H9 (cell line): ENCODE data around the gene R3HDM4. TPM values are rescaled to one million over a fixed set of nuclear protein-coding genes. Genes with fewer than 3 reads are reported as not detected.

Experiments
- DNase-seq: peaks from one replicate; pipeline ENCODE4 v3.0.0-alpha.2; 2017
- H2AFZ ChIP-seq: one replicate; pipeline ENCODE4 v1.6.1; 2013; ENCODE audit warnings: mild to moderate bottlenecking, low read length, control low read depth, moderate library complexity
- H2AK5ac ChIP-seq: 2 replicates; pipeline ENCODE4 v1.6.1; 2013; ENCODE audit warnings: low read length, control low read depth, mixed read lengths; ENCODE audit not compliant: insufficient read length
- H2BK120ac ChIP-seq: one replicate; pipeline ENCODE4 v1.6.1; 2013; ENCODE audit warnings: low read depth, mild to moderate bottlenecking, low read length, control low read depth, inconsistent platforms; ENCODE audit not compliant: poor library complexity, severe bottlenecking
- H2BK12ac ChIP-seq: 2 replicates; pipeline ENCODE4 v1.6.1; 2013; ENCODE audit warnings: low read length, control low read depth, mixed read lengths, low read depth; ENCODE audit not compliant: insufficient read length
- H2BK15ac ChIP-seq: 2 replicates; pipeline ENCODE4 v1.6.1; 2013; ENCODE audit warnings: low read depth, low read length, control low read depth
- H2BK20ac ChIP-seq: one replicate; pipeline ENCODE4 v1.6.1; 2013; ENCODE audit warnings: low read depth, mild to moderate bottlenecking, low read length, control low read depth, inconsistent platforms; ENCODE audit not compliant: poor library complexity, severe bottlenecking
- H2BK5ac ChIP-seq: 2 replicates; pipeline ENCODE4 v1.6.1; 2013; ENCODE audit warnings: low read length, control low read depth, mixed read lengths; ENCODE audit not compliant: insufficient read length
- H3K14ac ChIP-seq: 2 replicates; pipeline ENCODE4 v1.6.1; 2013; ENCODE audit warnings: low read length, control low read depth; ENCODE audit not compliant: insufficient read depth
- H3K18ac ChIP-seq: 2 replicates; pipeline ENCODE4 v1.6.1; 2013; ENCODE audit warnings: low read depth, mild to moderate bottlenecking, mixed read lengths, low read length, control low read depth; ENCODE audit not compliant: insufficient read length
- H3K23ac ChIP-seq: 2 replicates; pipeline ENCODE4 v1.6.1; 2013; ENCODE audit warnings: low read length, control low read depth, mixed read lengths, low read depth; ENCODE audit not compliant: insufficient read length
- H3K23me2 ChIP-seq: 2 replicates; pipeline ENCODE4 v1.6.1; 2013; ENCODE audit warnings: low read depth, mild to moderate bottlenecking, mixed read lengths, low read length, control low read depth; ENCODE audit not compliant: insufficient read length, poor library complexity, severe bottlenecking
- H3K27ac ChIP-seq: 2 replicates; pipeline ENCODE4 v1.5.1; 2013; ENCODE audit warnings: low read length, control low read depth, mixed read lengths, low read depth; ENCODE audit not compliant: insufficient read length
- H3K27me3 ChIP-seq: 2 replicates; pipeline ENCODE4 v1.6.1; 2013; ENCODE audit warnings: low read length, control low read depth, inconsistent platforms; ENCODE audit not compliant: insufficient read depth
- H3K4ac ChIP-seq: 2 replicates; pipeline ENCODE4 v1.6.1; 2013; ENCODE audit warnings: low read depth, mild to moderate bottlenecking, control low read depth, inconsistent platforms, low read length, moderate library complexity
- H3K4me1 ChIP-seq: 2 replicates; pipeline ENCODE4 v1.6.1; 2013; ENCODE audit warnings: low read length, control low read depth, inconsistent platforms; ENCODE audit not compliant: insufficient read depth
- H3K4me2 ChIP-seq: 2 replicates; pipeline ENCODE4 v1.6.1; 2013; ENCODE audit warnings: low read length, control low read depth, mixed read lengths; ENCODE audit not compliant: insufficient read length, insufficient read depth
- H3K56ac ChIP-seq: 2 replicates; pipeline ENCODE4 v1.6.1; 2013; ENCODE audit warnings: low read depth, mild to moderate bottlenecking, mixed read lengths, low read length, control low read depth; ENCODE audit not compliant: insufficient read length
- H3K79me1 ChIP-seq: 2 replicates; pipeline ENCODE4 v1.6.1; 2013; ENCODE audit warnings: low read depth, mild to moderate bottlenecking, moderate library complexity, low read length, control low read depth, inconsistent platforms; ENCODE audit not compliant: insufficient read depth, poor library complexity, severe bottlenecking
- H3K79me2 ChIP-seq: 2 replicates; pipeline ENCODE4 v1.6.1; 2013; ENCODE audit warnings: low read length, control low read depth, inconsistent platforms; ENCODE audit not compliant: insufficient read depth
- H3K9ac ChIP-seq: 2 replicates; pipeline ENCODE4 v1.6.1; 2013; ENCODE audit warnings: low read length, control low read depth, mixed read lengths; ENCODE audit not compliant: insufficient read length; ENCODE audit errors: extremely low read depth
- H3K9me3 ChIP-seq: one replicate; pipeline ENCODE4 v1.6.1; 2013; ENCODE audit warnings: low read depth, low read length, inconsistent platforms; ENCODE audit not compliant: control insufficient read depth
- H3T11ph ChIP-seq: one replicate; pipeline ENCODE4 v1.6.1; 2013; ENCODE audit warnings: mild to moderate bottlenecking, low read length, control low read depth, inconsistent platforms
- H4K20me1 ChIP-seq: one replicate; pipeline ENCODE4 v1.6.1; 2013; ENCODE audit not compliant: control insufficient read depth, insufficient read length, insufficient read depth
- H4K5ac ChIP-seq: 2 replicates; pipeline ENCODE4 v1.6.1; 2013; ENCODE audit warnings: low read depth, mild to moderate bottlenecking, mixed read lengths, low read length, control low read depth; ENCODE audit not compliant: insufficient read length
- H4K8ac ChIP-seq: replicated peaks from 2 replicates; pipeline ENCODE4 v1.6.1; 2013; ENCODE audit warnings: low read length, control low read depth, mixed read lengths, low read depth; ENCODE audit not compliant: insufficient read length
- H4K91ac ChIP-seq: 2 replicates; pipeline ENCODE4 v1.6.1; 2013; ENCODE audit warnings: low read depth, mild to moderate bottlenecking, moderate library complexity, mixed read lengths, low read length, control low read depth; ENCODE audit not compliant: insufficient read length
- H3K27ac Mint-ChIP-seq, 3 experiments: 2 replicates in 2 of 3; 3 replicates in 1 of 3; pipeline ENCODE4 v1.8.0; 2020 to 2021; ENCODE audit warnings: mixed read lengths in 3 of 3, mild to moderate bottlenecking in 1 of 3, moderate library complexity in 1 of 3
- H3K27me3 Mint-ChIP-seq: 2 replicates; pipeline ENCODE4 v1.8.0; 2021; ENCODE audit warnings: low read depth, mild to moderate bottlenecking, moderate library complexity, mixed read lengths
- H3K36me3 Mint-ChIP-seq, 3 experiments: 2 replicates in 2 of 3; 3 replicates in 1 of 3; pipeline ENCODE4 v1.8.0; 2020 to 2021; ENCODE audit warnings: low read depth in 3 of 3, mixed read lengths in 3 of 3; ENCODE audit not compliant: insufficient read depth in 1 of 3
- H3K4me1 Mint-ChIP-seq, 2 experiments: 2 replicates each; pipeline ENCODE4 v1.8.0; 2020; ENCODE audit warnings: mixed read lengths in 2 of 2
- H3K4me3 Mint-ChIP-seq, 2 experiments: 2 replicates in 1 of 2; 3 replicates in 1 of 2; pipeline ENCODE4 v1.8.0; 2020 to 2021; ENCODE audit warnings: mild to moderate bottlenecking in 2 of 2, mixed read lengths in 2 of 2, moderate library complexity in 1 of 2
- H3K9me3 Mint-ChIP-seq, 2 experiments: 2 replicates in 1 of 2; 3 replicates in 1 of 2; pipeline ENCODE4 v1.8.0; 2020; ENCODE audit warnings: mild to moderate bottlenecking in 2 of 2, mixed read lengths in 2 of 2, moderate library complexity in 1 of 2
- WGBS: extraction: QIAGEN DNeasy Blood & Tissue Kit; methylation state at CpG from one replicate; pipeline ENCODE4 v1.1.7; 2013; ENCODE audit warnings: missing lambda C conversion rate, low lambda C conversion rate, mixed read lengths; ENCODE audit not compliant: insufficient read length; ENCODE audit errors: extremely low coverage; 5-methylcytosine and 5-hydroxymethylcytosine counted together
- total RNA-seq: library from RNA; stranded (reverse); gene quantifications from 2 replicates; pipeline ENCODE4 v1.2.1, GENCODE V29; 2021
- TF ChIP-seq, protein P1 (sequence below): fragments of 200-600 bp; sonication (generic); conservative IDR thresholded peaks from 3 replicates; pipeline ENCODE4 v1.8.0; 2021; ENCODE audit warnings: antibody characterized with exemption, mild to moderate bottlenecking

The R3HDM4 gene
- total RNA-seq, 1 experiment from 2014 or later: 66.4 TPM

- H3K27ac ChIP-seq: no peak overlapping the region
Measured at GRCh38 chr19:901216-902092, 11.6 kb downstream of the R3HDM4 start.

More at GRCh38 chr19:901216-902092, 11.6 kb downstream of the R3HDM4 start:
- H2BK12ac ChIP-seq: no peak overlapping the region
- no peak overlapping the region for H4K91ac ChIP-seq
- H3K56ac ChIP-seq: no peak overlapping the region
- no peak overlapping the region for H2AFZ ChIP-seq
- H3K27me3 ChIP-seq: no peaks in the 10 kb centered on the region
- H3K4me3 Mint-ChIP-seq: peak overlapping the region in 1 of 2 experiments; percentile 42; a peak in 1 of 5 replicates
- no peak overlapping the region for H4K8ac ChIP-seq
- H3K9me3 Mint-ChIP-seq: no peaks in the 10 kb centered on the region
- no peak overlapping the region for H3K23ac ChIP-seq
- no CpG with 5 or more reads among the region's 27 CpGs for WGBS
- no peak overlapping the region for H3T11ph ChIP-seq
- H3K4me2 ChIP-seq: no peak overlapping the region
- H3K9ac ChIP-seq: no peak overlapping the region
- peaks cover 3% of the 10 kb centered on the region; the same call in 1 of the 2 replicates for H3K79me2 ChIP-seq
- no peak overlapping the region for H2BK15ac ChIP-seq
- no peak overlapping the region for H3K14ac ChIP-seq
- H2BK20ac ChIP-seq: no peak overlapping the region
- H3K27me3 Mint-ChIP-seq: no peaks in the 10 kb centered on the region; the same call in 1 of the 2 replicates
- H2BK120ac ChIP-seq: no peak overlapping the region
- peaks cover 6% of the 10 kb centered on the region for H3K79me1 ChIP-seq
- TF ChIP-seq, protein P1, sequence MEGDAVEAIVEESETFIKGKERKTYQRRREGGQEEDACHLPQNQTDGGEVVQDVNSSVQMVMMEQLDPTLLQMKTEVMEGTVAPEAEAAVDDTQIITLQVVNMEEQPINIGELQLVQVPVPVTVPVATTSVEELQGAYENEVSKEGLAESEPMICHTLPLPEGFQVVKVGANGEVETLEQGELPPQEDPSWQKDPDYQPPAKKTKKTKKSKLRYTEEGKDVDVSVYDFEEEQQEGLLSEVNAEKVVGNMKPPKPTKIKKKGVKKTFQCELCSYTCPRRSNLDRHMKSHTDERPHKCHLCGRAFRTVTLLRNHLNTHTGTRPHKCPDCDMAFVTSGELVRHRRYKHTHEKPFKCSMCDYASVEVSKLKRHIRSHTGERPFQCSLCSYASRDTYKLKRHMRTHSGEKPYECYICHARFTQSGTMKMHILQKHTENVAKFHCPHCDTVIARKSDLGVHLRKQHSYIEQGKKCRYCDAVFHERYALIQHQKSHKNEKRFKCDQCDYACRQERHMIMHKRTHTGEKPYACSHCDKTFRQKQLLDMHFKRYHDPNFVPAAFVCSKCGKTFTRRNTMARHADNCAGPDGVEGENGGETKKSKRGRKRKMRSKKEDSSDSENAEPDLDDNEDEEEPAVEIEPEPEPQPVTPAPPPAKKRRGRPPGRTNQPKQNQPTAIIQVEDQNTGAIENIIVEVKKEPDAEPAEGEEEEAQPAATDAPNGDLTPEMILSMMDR: no peak
- H3K4me1 ChIP-seq: no peaks in the 10 kb centered on the region; the same call in 1 of the 2 replicates
- H3K4me1 Mint-ChIP-seq: peaks cover 0 to 29% of the 10 kb centered on the region in 2 experiments; a peak in 2 of 4 replicates
- no peaks in the 10 kb centered on the region for H3K9me3 ChIP-seq
- no peak overlapping the region for H3K18ac ChIP-seq
- no peak overlapping the region for H2BK5ac ChIP-seq
- H3K4ac ChIP-seq: no peak overlapping the region
- H4K5ac ChIP-seq: no peak overlapping the region
- peaks cover 2 to 26% (median 26%) of the 10 kb centered on the region in 3 experiments; a peak in 5 of 7 replicates for H3K36me3 Mint-ChIP-seq
- H2AK5ac ChIP-seq: no peak overlapping the region
- H3K27ac Mint-ChIP-seq: 0 out of 7 replicates have a peak overlapping the region, but pooled peaks of 1 of the 3 experiments have one; percentile 66
- no peak for DNase-seq
- no peaks in the 10 kb centered on the region for H3K23me2 ChIP-seq
- H4K20me1 ChIP-seq: no peaks in the 10 kb centered on the region
